Esophagus squamous epithelium (tissue), 4 donors: Measurements from ENCODE around the gene MON2.

ENCODE experiments used
- CTCF ChIP-seq, 6 experiments: fragments of 450-650 bp in 4 of 6; fragments of 200-600 bp in 2 of 6; sonication (generic) in 2 of 6; IDR thresholded peaks; one replicate each; pipeline ENCODE4 v1.5.1; 2016 to 2019; ENCODE audit warnings: antibody characterized with exemption in 6 of 6, mild to moderate bottlenecking in 4 of 6, moderate library complexity in 4 of 6
- POLR2A ChIP-seq, 4 donors: fragments of 450-650 bp; IDR thresholded peaks; one replicate each; pipeline ENCODE4 v1.6.1; 2017; ENCODE audit warnings: antibody characterized with exemption in 4 of 4, mild to moderate bottlenecking in 4 of 4, moderate library complexity in 3 of 4

GRCh38 chr12:62575036-62575435 lies 108.4 kb downstream of the MON2 start:
- TF ChIP-seq CTCF (IDR thresholded peaks at IDR 0.05) (no peak), POLR2A (IDR thresholded peaks at IDR 0.05) (no peak)
